HS-5 (cell line): ENCODE data around the gene MUTYH.
"Not testable (repeated sequence)": the region's sequence is repeated elsewhere in the genome, so short reads cannot be mapped to it uniquely, and the experiment has no call there.

ENCODE experiments used
- DNase-seq: peaks from one replicate; pipeline ENCODE4 v3.0.0-alpha.2; 2012; ENCODE audit warnings: low read depth

Gene MUTYH

GRCh38 chr1:45339789-45340558 is at the start of gene MUTYH, which contains the start of gene TOE1:
MUTYH (minus strand) TSS chr1:45340440; CDS start chr1:45334505, 5,935 bp downstream.
TOE1 (plus strand) TSS chr1:45340170; CDS start chr1:45340253, 83 bp downstream.
- DNase-seq, result peak; percentile 73

GRCh38 chr1:45386219-45386618 is 46.0 kb upstream of the MUTYH start:
- DNase-seq, result no peak

- DNase-seq, result no peak
These were observed 45.1 kb upstream of the MUTYH start for GRCh38 chr1:45385302-45385701.

DNA sequence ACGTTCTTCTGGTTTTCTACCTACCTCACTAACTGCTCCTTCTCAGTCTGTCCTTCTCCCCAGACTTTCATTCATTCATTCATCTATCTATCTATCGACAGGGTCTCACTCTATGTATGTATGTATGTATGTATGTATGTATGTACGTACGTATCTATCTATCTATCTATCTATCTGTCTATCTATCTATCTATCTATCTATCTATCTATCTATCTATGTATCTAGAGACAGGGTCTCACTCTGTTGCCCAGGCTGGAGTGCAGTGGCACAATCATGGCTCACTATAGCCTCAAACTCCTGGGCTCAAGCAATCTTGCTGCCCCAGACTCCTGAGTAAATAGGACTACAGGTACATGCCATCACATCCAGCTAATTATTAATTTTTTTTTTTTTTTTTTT is 44.0 kb upstream of the MUTYH start:
- DNase-seq, result not testable (repeated sequence)

GRCh38 chr1:45383191-45383590 is 43.0 kb upstream of the MUTYH start:
- no peak for DNase-seq

- DNase-seq, result no peak
These were observed 41.0 kb upstream of the MUTYH start for GRCh38 chr1:45381243-45381642.

DNA sequence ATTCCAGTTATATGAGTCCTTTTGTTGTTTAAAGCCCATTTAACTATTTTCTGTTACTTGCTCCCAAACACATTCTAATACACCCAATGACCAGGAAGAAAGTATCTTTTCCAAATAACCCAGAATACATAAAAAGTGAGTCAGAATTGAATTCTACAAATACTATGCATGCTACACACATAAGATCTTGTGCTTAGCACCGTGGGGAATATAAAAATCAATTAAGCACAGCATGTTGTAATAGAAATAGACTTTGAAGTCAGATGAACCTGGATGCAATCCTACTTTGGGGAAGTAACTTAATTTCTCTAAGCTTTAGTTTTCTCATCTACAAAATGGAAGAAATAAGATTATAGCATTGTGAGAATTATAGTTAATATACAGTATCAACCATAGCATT is 40.5 kb upstream of the MUTYH start:
- no peak for DNase-seq

DNA sequence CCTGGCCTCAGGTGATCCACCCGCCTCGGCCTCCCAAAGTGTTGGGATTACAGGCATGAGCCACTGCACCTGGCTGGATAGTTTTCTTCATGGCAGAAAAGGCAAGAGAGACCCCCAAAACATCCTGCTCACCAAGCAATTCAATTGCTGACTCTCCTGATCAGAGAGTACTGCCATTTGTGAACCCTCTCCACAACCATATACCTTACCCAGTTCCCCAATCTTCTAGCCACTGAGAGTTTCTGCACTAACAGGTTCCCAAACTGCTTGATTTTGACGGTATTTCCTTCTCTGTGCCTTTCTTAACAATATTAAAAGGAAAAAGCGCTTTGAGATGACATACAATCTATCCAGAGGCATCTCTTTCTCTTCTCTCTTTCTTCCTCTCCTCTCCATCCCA is 39.9 kb upstream of the MUTYH start:
- no peak for DNase-seq

- no peak for DNase-seq
These were observed 39.3 kb upstream of the MUTYH start for GRCh38 chr1:45379524-45379923.

DNA sequence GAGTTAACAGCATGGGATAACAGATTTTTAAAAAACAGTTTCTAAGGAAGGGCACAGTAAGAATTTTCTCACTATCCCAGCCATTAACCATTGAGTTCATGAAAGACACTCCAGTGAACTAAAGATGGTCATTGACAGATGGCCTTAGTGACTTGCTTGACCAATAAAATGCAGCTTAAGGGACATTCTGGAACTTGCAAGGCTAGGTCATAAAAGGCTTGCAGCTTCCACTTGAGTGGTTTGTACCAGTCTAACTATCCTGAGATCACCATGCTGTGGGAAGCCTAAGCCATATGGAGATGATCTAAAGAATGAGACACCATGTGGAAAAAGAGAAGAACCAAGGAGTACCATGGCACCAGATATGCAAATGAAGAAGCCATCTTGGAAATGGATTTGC is 37.9 kb upstream of the MUTYH start:
- DNase-seq, result no peak

GRCh38 chr1:45375104-45376090 is 35.2 kb upstream of the MUTYH start:
- no peak for DNase-seq

DNA sequence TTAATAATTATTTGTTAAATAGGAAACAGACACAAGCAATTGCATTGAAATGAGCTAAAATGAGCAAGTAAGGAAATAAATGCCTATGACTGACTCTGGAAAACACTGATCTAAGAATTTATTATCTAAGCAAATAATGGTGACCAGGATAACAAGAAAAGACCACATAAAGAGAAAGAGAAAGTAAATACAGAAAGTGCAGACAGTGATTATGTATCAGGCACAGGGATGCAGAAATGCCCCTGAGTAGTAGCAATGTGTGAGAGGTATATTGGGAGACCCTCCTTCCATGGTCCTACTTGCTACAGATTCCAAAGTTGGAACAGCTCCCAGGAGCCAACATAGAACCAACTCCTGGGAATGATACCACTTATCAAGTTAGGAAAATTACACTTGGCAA is 33.3 kb upstream of the MUTYH start:
- no peak for DNase-seq

GRCh38 chr1:45370575-45370974 is 30.3 kb upstream of the MUTYH start:
- no peak for DNase-seq

DNA sequence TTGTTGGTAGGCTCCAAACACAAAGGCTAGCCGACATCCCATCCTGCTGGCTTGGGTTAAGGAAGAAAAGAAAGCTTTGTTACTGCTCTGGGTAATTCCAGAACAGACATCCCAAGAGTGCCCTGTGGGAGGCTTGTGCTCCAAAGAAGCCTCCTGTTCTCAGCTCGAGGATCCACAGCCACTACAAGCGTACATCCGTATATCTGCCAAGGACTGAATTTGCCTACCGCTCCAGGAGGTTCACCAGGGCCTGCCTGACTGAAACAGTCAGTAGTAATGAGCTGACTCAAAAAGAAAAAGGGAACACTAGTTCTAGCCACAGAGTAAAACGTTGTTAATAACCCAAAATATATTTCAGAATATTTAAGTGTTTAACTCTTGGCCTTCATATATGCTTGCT is 24.8 kb upstream of the MUTYH start:
- DNase-seq, result no peak

DNA sequence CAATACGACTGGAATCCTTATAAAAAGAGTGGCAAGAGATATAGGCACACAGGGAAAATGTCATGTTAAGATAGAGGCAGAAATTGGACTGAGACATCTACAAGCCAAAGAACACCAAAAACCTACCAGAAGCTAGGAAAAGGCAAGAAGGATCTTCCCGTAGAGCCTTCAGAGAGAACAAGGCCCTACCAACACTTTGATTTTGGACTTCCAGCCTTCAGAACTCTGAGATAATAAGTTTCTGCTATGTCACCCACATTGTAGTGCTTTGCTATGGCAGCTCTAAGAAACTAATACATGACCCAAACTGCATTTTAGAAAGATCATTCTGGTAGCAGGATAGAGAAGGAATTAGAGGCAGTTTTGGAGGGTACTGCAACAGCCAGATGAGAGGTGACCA is 24.1 kb upstream of the MUTYH start:
- no peak for DNase-seq

GRCh38 chr1:45360981-45361380 is 20.7 kb upstream of the MUTYH start:
- peak; percentile 13 for DNase-seq

GRCh38 chr1:45359882-45360513 is 19.8 kb upstream of the MUTYH start:
- peak; percentile 14 for DNase-seq

DNA sequence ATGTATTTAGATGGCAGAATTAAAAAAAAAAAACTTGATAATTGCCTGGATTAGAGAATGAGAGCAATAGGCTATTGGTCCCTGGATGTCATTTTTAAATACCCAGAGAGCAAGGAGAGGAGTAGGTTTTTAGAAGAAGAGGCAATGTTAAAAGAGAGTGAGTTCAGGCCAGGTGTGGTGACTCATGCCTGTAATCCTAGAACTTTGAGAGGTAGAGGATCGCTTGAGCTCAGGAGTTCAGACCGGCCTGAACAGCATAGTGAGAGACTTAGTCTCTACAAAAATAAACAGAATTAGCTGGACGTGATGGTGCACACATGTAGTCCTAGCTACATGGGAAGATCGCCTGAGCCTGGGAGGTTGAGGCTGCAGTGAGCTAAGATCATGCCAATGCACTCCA is 15.9 kb upstream of the MUTYH start:
- DNase-seq, result no peak

GRCh38 chr1:45355683-45356082 is 15.4 kb upstream of the MUTYH start:
- DNase-seq, result no peak

DNA sequence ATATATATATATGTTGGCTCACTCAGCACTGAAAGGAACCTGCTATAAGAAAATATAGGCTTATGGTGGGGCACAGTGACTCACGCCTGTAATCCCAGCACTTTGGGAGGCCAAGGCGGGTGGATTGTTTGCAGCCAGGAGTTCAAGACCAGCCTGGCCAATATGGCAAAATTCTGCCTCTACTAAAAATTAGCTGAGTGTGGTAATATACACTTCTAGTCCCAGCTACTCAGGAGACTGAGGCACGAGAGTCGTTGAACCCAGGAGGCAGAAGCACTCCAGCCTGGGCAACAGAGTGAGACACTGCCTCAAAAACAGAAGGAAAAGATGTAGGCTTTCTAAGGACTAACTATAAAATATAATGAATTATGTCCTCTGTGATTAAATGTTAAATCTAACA is 14.6 kb upstream of the MUTYH start:
- no peak for DNase-seq

DNA sequence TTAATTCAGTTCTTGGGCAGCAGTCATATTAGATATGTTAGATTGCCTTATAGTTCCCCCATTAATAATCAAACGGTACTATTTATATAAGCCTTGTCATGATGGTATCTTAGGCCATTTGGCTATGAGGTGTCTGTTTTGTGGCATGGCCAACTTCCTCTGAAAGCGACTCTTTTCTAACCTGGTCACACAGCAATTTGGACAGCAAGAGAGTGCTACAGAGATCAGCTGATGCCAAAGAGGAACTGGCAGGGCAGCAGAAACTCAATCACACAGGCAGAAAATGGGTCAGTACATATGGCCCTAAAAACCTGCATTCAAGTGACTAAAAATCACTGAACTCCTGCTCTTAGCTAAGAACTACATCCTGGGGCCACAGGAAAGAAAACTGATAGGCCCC is 13.4 kb upstream of the MUTYH start:
- DNase-seq, result no peak

GRCh38 chr1:45351508-45351907 is 11.3 kb upstream of the MUTYH start:
- DNase-seq, result no peak
